ENCODE data around the gene ADNP.

ADNP gene

DNA sequence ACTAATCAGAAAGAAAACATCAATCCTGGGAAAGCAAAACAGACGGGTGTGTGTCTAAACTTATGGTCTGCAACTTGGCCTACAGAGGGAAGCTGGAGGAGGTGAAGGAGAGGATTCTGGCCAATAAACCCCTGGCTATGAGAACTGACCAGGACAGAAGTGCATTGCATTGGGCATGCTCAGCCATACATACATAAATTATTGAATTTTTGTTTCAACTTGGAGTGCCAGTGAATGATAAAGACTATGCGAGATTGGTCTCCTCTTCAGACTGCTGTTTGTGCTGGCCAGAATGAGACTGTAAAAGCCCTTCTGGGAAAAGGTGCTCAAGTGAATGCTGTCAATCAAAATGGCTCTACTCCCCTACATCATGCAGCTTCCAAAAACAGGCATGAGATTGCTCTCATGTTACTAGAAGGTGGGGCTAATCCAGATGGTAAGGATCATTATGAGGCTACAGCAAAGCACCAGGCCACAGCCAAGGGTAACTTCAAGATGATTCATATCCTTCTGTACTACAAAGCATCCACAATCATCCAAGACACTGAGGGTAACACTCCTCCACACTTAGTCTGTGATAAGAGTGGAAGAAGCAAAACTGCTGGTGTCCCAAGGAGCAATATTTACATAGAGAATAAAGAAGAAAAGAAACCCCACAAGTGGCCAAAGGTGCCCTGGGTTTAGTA is 17.4 kb downstream of the ADNP start:
- no peak for DNase-seq (ENCODE audit: low spot score)
- Histone ChIP-seq H3K27ac (peak overlapping the region in 1 of 2 donors; percentile 8), H3K4me3 (no peak overlapping the region)
- TF ChIP-seq CTCF (IDR thresholded peaks at IDR 0.05) = no peak

- DNase-seq (ENCODE audit: low spot score) = no peak
- Histone ChIP-seq H3K27ac (no peak overlapping the region), H3K4me3 (no peak overlapping the region)
- TF ChIP-seq CTCF (IDR thresholded peaks at IDR 0.05) = no peak
Measured at GRCh38 chr20:50911716-50912115, 19.5 kb downstream of the ADNP start.

DNA sequence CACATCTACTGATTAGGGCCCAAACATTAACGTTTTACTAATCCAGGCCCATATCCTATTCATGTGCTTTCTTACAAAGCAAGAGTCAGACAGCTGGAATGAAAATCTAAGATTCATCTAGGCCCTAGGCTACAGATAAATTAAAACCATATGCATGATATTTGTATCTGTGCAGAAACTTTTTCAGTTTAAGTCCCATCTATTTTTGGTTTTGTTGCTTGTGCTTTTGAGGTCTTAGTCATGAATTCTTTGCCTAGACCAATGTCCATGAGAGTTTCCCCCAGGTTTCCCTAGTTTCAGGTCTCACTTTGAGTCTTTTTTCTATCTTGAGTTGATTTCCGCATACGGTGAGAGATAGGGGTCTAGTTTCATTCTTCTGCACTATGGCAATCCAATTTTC is 20.2 kb downstream of the ADNP start:
- DNase-seq (ENCODE audit: low spot score) = no peak
- no peak overlapping the region for H3K4me3 ChIP-seq
- TF ChIP-seq CTCF (IDR thresholded peaks at IDR 0.05) = no peak
- no peak overlapping the region for H3K27ac ChIP-seq

DNA sequence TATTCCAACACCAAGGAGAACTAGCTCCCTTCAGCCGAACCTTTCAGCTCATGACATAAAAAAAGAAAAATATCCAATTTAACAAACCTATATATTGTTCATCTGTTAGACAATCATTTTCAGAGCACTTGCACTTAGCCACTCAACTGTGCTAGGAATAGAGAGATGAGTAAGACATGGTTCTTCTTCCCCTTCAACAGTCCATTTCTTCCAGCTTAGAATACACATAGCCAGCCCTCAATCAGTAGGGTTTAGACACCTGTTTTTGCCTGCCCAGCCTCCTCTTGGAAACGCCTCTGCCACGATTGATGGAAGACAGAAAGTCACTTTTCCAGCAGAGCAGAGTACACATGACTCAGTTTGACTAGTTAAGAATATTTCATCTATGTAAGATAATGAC is 21.8 kb downstream of the ADNP start:
- TF ChIP-seq CTCF (IDR thresholded peaks at IDR 0.05) = no peak
- Histone ChIP-seq H3K4me3 (no peak overlapping the region), H3K27ac (no peak overlapping the region)
- no peak for DNase-seq (ENCODE audit: low spot score)

- no peak overlapping the region for H3K4me3 ChIP-seq
- TF ChIP-seq CTCF (IDR thresholded peaks at IDR 0.05) = no peak
- no peak overlapping the region for H3K27ac ChIP-seq
- no peak for DNase-seq (ENCODE audit: low spot score)
Measured at GRCh38 chr20:50904067-50904570, 27.1 kb downstream of the ADNP start.

DNA sequence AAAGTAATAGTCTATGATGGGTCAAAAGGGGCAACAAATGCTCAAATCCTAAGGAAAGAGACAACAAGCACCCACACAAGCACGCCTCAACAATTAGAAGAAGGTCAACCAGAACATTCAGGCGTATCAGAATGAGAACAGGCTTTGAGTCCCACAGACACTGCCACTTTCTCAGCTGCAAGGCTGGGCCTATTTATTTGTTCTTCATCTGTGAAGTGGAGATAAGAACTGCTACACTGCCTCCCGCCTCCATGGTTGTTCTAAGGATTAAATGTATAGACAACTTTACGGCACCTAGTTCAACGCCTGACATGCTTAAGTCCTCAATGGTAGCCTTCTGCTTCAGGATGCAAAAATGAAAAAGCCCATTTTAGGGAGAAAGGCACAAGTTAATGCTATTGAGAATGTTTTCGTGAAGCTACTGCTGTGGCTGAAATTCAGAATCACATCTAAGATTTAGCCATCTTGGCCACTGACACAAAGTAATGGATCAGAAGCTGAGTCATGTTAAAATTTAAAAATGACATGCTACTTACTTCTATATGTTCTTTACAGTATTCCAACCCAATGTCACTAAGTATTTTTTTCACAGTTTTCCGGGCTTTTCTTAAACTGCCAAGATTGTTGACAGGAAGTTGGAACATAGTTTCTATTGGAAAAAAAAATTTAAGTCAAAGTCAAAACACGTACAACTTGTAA is 27.7 kb downstream of the ADNP start:
- Histone ChIP-seq H3K4me3 (no peak overlapping the region), H3K27ac (no peak overlapping the region)
- DNase-seq (ENCODE audit: low spot score) = no peak
- TF ChIP-seq CTCF (IDR thresholded peaks at IDR 0.05) = no peak

DNA sequence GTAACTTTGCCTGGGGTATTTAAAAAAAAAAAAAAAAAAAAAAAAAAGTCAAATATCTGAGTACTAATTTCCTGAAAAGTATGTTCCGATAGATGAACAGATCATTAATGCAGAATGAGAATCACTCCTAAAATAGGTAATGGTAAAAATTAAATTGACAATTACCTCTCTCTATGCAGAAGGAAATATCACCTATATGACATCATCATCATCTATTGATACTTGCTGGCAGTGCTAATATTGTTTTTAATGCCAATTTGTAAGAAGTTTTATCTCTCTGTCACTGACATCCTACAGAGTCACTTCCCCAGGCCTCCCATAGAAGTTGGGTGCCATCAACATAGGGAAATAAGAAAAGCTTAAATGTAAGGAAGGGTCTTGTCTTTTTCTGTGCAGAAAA is 29.9 kb downstream of the ADNP start:
- no peak for DNase-seq (ENCODE audit: low spot score)
- Histone ChIP-seq H3K27ac (no peak overlapping the region), H3K4me3 (no peak overlapping the region)
- no peak for TF ChIP-seq CTCF (IDR thresholded peaks at IDR 0.05)

Measured in coronary artery (tissue), 2 donors.